GM21390 (cell line): Measurements from ENCODE around the gene TM4SF18.
"Not testable (repeated sequence)": the region's sequence is repeated elsewhere in the genome, so short reads cannot be mapped to it uniquely, and the experiment has no call there.

ENCODE experiments used
- ATAC-seq: cut with Tn5 transposase; IDR thresholded peaks from one replicate; pipeline ENCODE4 v1.9.1; 2021; ENCODE audit not compliant: unreplicated experiment

Gene TM4SF18

GRCh38 chr3:149333176-149333859 lies at the start of gene TM4SF18:
Gene TM4SF18 (minus strand): TSS chr3:149333636. CDS start chr3:149333382, 254 bp downstream.
- ATAC-seq = no peak

- no peak for ATAC-seq
These were observed 49.1 kb upstream of the TM4SF18 start for GRCh38 chr3:149382518-149382917.

GRCh38 chr3:149382101-149382467 lies 48.6 kb upstream of the TM4SF18 start:
- no peak for ATAC-seq

- ATAC-seq = no peak
These were observed 48.0 kb upstream of the TM4SF18 start for GRCh38 chr3:149381173-149382100.

GRCh38 chr3:149380220-149380619 lies 46.8 kb upstream of the TM4SF18 start:
- ATAC-seq = not testable (repeated sequence)

GRCh38 chr3:149378478-149379309 lies 45.3 kb upstream of the TM4SF18 start:
- no peak for ATAC-seq

GRCh38 chr3:149377408-149378364 lies 44.2 kb upstream of the TM4SF18 start, which contains the start of gene TM4SF1:
Gene TM4SF1 (minus strand): TSS chr3:149377649. CDS start chr3:149377547, 102 bp downstream.
- no peak for ATAC-seq

- no peak for ATAC-seq
These were observed 43.4 kb upstream of the TM4SF18 start for GRCh38 chr3:149376718-149377407.

- no peak for ATAC-seq
These were observed 42.2 kb upstream of the TM4SF18 start for GRCh38 chr3:149375501-149376196.

- ATAC-seq = no peak
These were observed 41.5 kb upstream of the TM4SF18 start for GRCh38 chr3:149374793-149375500.

- no peak for ATAC-seq
These were observed 41.0 kb upstream of the TM4SF18 start for GRCh38 chr3:149374391-149374790.

GRCh38 chr3:149373235-149374125 lies 40.0 kb upstream of the TM4SF18 start:
- ATAC-seq = no peak

GRCh38 chr3:149371723-149372114 lies 38.3 kb upstream of the TM4SF18 start:
- ATAC-seq = no peak

GRCh38 chr3:149371001-149371722 lies 37.7 kb upstream of the TM4SF18 start:
- ATAC-seq = no peak

- no peak for ATAC-seq
These were observed 36.8 kb upstream of the TM4SF18 start for GRCh38 chr3:149369991-149370866.
